COLO668 (cell line): ENCODE data around the gene PCDHA7.
"Not testable (repeated sequence)": the region's sequence is repeated elsewhere in the genome, so short reads cannot be mapped to it uniquely, and the experiment has no call there.

Experiments
- DNase-seq: peaks from one replicate; lab custom pipeline; 2025; ENCODE audit not compliant: unreplicated experiment; lab: John Stamatoyannopoulos, UW

The PCDHA7 gene, protein sequence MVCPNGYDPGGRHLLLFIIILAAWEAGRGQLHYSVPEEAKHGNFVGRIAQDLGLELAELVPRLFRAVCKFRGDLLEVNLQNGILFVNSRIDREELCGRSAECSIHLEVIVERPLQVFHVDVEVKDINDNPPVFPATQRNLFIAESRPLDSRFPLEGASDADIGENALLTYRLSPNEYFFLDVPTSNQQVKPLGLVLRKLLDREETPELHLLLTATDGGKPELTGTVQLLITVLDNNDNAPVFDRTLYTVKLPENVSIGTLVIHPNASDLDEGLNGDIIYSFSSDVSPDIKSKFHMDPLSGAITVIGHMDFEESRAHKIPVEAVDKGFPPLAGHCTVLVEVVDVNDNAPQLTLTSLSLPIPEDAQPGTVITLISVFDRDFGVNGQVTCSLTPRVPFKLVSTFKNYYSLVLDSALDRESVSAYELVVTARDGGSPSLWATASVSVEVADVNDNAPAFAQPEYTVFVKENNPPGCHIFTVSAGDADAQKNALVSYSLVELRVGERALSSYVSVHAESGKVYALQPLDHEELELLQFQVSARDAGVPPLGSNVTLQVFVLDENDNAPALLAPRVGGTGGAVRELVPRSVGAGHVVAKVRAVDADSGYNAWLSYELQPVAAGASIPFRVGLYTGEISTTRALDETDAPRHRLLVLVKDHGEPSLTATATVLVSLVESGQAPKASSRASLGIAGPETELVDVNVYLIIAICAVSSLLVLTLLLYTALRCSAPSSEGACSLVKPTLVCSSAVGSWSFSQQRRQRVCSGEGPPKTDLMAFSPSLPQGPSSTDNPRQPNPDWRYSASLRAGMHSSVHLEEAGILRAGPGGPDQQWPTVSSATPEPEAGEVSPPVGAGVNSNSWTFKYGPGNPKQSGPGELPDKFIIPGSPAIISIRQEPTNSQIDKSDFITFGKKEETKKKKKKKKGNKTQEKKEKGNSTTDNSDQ

DNA sequence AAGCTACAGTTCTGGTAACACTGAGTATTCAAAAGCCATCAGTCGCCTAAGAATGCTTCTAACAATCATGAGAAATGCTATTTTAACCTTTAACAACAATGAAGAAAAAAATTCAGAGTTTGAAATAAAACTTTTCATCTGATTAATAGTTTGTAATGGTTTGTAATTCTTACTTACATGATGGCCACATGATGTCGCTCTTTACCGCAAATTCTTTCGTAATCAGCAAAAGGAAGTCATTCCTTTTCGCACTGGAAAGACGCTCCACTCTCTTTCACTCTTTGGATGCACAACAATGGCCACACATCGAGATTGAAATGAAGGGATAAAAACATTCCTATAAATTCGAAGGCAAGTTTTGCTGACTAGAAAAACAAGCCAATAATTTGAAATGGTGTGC, at the start of gene PCDHA7:
Gene PCDHA7, plus strand, starts transcription at position 277 of the 400 bp plus-strand sequence. Its CDS starts 115 bp downstream, at position 392.
- DNase-seq: no peak

DNA sequence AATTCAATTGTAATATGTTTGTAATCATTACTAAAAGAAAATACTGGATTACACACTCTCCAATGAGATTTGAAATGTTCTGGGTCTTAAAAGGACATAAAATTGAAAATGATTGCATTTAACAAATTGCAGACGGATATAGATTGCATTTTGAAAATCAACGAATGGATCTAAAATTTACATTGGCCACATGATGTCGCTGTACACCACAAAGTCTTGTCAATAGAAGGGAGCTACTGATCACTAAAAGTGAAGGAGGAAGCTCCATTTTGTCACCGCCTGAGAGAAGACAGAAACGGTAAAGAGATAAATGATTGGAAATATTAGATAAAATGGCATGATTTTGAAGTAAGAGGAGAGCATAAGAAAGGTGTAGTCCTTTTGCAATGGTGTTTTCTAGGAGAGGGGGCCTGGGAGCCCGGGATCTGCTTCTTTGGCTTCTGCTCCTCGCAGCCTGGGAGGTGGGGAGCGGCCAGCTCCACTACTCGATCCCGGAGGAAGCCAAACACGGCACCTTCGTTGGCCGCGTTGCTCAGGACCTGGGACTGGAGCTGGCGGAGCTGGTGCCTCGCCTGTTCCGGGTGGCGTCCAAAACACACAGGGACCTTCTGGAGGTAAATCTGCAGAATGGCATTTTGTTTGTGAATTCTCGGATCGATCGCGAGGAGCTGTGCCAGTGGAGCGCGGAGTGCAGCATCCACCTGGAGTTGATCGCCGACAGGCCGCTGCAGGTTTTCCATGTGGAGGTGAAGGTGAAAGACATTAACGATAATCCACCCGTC, 48.0 kb upstream of the PCDHA7 start, which contains the start of gene PCDHA1:
Gene PCDHA1, plus strand, starts transcription at position 236 of the 782 bp plus-strand sequence.
- no peak for DNase-seq

DNA sequence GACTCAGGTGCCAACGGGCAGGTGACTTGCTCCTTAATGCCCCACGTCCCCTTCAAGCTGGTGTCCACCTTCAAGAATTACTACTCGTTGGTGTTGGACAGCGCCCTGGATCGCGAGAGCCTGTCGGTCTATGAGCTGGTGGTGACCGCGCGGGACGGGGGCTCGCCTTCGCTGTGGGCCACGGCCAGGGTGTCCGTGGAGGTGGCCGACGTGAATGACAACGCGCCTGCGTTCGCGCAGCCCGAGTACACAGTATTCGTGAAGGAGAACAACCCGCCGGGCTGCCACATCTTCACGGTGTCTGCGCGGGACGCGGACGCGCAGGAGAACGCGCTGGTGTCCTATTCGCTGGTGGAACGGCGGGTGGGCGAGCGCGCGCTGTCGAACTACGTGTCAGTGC, 46.6 kb upstream of the PCDHA7 start:
- DNase-seq: not testable (repeated sequence)

DNA sequence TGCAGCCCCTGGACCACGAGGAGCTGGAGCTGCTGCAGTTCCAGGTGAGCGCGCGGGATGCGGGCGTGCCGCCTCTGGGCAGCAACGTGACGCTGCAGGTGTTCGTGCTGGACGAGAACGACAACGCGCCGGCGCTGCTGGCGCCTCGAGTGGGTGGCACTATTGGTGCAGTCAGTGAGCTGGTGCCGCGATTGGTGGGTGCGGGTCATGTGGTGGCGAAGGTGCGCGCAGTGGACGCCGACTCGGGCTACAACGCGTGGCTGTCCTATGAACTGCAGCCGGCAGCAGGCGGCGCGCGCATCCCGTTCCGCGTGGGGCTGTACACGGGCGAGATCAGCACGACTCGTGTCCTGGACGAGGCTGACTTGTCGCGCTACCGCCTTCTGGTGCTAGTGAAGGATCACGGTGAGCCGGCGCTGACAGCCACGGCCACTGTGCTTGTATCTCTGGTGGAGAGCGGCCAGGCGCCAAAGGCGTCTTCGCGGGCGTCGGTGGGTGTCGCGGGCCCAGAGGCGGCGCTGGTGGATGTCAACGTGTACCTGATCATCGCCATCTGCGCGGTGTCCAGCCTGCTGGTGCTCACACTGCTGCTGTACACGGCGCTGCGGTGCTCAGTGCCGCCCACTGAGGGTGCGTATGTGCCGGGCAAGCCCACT, 46.1 kb upstream of the PCDHA7 start:
- DNase-seq: not testable (repeated sequence)

DNA sequence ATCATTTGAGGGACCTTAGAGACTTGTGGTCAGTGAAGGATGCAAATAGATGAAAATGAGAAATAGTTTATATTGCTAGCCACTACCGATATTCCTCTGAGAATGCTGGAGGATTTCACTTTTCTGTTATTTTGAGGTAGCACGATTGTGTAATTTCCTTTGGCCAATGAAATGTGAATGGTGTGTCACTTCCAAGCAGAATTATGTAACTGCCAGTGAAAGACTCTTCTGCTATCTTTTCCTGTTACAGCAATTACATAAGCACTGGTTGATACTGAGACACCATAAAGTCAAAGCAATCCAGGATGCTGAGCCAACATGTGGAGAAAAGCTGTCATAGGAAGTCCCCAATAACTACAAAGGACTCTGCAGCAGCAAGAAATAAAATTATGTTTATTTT, 43.0 kb upstream of the PCDHA7 start:
- DNase-seq: no peak

DNA sequence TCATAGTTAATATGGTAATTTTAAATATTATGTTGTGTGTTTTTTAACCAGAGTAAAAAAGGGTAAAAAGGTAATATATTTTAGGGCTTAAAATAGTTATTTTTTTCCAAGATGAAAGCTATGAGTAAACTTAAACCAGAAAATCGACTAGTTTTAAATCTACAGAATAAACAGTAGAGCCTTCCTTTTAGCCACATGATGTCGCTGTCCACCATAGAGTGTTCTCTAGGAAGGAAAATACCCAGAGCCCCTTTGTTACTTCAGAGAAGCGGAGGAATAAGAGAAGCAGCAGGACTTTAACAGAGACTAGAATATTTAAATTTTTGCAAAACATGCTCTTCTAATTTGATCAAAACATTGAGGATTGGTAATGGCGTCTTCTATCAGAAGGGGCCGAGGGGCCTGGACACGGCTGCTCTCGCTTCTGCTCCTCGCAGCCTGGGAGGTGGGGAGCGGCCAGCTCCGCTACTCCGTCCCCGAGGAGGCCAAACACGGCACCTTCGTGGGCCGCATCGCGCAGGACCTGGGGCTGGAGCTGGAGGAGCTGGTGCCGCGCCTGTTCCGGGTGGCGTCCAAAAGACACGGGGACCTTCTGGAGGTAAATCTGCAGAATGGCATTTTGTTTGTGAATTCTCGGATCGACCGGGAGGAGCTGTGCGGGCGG, 39.3 kb upstream of the PCDHA7 start, which contains the start of gene PCDHA2:
Gene PCDHA2, plus strand, starts transcription at position 258 of the 664 bp plus-strand sequence.
- no peak for DNase-seq

DNA sequence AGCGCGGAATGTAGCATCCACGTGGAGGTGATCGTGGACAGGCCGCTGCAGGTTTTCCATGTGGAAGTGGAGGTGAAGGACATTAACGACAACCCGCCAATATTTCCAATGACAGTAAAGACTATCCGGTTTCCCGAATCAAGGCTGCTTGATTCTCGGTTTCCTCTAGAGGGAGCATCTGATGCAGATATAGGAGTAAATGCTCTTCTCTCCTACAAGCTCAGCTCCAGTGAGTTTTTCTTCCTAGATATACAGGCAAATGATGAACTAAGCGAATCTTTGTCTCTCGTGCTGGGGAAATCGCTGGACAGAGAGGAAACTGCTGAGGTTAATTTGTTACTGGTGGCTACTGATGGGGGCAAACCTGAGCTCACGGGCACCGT, 38.8 kb upstream of the PCDHA7 start:
- DNase-seq: no peak

DNA sequence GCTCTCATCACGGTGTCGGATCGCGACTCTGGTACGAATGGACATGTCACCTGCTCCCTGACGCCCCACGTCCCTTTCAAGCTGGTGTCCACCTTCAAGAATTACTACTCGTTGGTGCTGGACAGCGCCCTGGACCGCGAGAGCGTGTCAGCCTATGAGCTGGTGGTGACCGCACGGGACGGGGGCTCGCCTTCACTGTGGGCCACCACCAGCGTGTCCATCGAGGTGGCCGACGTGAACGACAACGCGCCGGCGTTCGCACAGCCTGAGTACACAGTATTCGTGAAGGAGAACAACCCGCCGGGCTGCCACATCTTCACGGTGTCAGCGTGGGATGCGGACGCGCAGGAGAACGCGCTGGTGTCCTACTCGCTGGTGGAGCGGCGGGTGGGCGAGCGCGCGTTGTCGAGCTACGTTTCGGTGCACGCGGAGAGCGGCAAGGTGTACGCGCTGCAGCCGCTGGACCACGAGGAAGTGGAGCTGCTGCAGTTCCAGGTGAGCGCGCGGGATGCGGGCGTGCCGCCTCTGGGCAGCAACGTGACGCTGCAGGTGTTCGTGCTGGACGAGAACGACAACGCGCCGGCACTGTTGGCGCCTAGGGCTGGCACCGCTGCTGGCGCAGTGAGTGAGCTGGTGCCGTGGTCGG, 37.9 kb upstream of the PCDHA7 start:
- not testable (repeated sequence) for DNase-seq

DNA sequence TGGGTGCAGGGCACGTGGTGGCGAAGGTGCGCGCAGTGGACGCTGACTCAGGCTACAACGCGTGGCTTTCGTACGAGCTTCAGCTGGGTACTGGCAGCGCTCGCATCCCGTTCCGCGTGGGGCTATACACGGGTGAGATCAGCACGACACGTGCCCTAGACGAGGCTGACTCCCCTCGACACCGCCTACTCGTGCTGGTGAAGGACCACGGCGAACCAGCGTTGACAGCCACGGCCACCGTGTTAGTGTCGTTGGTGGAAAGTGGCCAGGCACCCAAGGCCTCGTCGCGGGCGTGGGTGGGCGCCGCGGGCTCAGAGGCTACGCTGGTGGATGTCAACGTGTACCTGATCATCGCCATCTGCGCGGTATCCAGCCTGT, 37.4 kb upstream of the PCDHA7 start:
- no peak for DNase-seq

DNA sequence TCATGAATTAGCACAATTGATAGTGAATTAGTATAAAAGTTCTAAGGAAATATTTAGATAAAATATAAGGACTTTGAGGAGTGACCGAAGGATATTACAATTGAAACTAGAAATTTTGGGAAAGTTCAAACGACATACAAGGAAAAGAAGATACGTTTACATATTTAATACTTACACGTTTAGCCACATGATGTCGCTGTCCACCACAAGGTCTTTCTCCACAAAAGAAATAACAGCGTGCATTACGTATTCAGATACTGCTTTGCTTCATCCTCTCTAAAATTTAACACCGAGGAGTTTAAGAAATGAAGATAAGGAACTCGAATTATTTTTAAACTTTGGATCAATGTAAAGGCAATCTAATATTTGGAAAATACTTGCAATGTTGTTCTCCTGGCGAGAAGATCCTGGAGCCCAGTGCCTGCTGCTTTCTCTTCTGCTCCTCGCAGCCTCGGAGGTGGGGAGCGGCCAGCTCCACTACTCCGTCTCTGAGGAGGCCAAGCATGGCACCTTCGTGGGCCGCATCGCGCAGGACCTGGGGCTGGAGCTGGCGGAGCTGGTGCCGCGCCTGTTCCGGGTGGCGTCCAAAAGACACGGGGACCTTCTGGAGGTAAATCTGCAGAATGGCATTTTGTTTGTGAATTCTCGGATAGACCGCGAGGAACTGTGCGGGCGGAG, 33.1 kb upstream of the PCDHA7 start, which contains the start of gene PCDHA3:
Gene PCDHA3, plus strand, starts transcription at position 242 of the 678 bp plus-strand sequence.
- peak; percentile 27 for DNase-seq

DNA sequence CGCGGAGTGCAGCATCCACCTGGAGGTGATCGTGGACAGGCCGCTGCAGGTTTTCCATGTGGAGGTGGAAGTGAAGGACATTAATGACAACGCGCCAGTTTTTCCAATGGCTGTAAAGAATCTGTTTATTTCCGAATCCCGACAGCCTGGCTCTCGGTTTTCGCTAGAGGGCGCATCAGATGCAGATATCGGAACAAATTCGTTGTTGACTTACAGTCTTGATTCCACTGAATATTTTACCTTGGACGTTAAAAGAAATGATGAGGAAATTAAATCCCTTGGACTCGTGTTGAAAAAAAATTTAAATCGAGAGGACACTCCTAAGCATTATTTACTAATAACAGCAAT, 32.6 kb upstream of the PCDHA7 start:
- peak; percentile 20 for DNase-seq

DNA sequence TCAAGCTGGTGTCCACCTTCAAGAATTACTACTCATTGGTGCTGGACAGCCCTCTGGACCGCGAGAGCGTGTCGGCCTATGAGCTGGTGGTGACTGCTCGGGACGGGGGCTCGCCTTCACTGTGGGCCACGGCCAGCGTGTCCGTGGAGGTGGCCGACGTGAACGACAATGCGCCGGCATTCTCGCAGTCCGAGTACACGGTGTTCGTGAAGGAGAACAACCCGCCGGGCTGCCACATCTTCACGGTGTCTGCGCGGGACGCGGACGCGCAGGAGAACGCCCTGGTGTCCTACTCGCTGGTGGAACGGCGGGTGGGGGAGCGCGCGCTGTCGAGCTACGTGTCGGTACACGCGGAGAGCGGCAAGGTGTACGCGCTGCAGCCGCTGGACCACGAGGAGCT, 31.7 kb upstream of the PCDHA7 start:
- not testable (repeated sequence) for DNase-seq

DNA sequence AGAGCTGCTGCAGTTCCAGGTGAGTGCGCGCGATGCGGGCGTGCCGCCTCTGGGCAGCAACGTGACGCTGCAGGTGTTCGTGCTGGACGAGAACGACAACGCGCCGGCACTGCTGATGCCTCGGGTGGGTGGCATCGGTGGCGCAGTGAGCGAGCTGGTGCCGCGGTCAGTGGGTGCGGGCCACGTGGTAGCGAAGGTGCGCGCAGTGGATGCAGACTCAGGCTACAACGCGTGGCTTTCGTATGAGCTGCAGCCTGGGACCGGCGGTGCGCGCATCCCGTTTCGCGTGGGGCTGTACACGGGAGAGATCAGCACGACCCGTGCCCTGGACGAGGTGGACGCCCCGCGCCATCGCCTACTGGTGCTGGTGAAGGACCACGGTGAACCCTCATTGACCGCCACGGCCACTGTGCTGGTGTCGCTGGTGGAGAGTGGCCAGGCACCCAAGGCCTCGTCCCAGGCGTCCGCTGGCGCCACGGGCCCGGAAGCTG, 31.2 kb upstream of the PCDHA7 start:
- no peak for DNase-seq

DNA sequence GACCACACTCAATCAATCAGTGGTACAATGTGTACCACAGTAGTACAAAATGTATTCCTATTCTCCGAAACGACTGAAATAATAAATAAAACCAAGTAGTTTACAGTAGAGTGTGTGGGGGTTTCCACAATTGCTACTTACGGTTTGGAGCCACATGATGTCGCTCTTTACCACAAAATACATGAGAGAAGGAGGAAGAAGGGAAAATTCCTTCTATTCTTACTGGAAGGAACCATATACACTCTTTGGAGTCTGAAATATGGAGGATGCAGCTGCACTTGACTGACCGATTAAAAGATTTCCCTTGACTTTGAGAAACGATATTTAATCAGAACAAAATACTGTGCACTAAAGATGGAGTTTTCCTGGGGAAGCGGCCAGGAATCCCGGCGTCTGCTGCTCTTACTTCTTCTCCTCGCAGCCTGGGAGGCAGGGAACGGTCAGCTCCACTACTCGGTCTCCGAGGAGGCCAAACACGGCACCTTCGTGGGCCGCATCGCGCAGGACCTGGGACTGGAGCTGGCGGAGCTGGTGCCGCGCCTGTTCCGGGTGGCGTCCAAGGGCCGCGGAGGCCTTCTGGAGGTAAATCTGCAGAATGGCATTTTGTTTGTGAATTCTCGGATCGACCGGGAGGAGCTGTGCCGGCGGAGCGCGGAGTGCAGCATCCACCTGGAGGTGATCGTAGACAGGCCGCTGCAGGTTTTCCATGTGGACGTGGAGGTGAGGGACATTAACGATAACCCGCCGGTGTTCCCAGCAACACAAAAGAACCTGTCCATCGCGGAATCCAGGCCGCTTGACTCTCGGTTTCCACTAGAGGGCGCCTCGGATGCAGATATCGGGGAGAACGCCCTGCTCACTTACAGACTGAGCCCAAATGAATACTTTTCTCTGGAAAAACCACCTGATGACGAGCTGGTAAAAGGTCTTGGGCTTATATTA, 27.0 kb upstream of the PCDHA7 start, which contains the start of gene PCDHA4:
Gene PCDHA4, plus strand, starts transcription at position 235 of the 942 bp plus-strand sequence.
- peak; percentile 73 for DNase-seq

DNA sequence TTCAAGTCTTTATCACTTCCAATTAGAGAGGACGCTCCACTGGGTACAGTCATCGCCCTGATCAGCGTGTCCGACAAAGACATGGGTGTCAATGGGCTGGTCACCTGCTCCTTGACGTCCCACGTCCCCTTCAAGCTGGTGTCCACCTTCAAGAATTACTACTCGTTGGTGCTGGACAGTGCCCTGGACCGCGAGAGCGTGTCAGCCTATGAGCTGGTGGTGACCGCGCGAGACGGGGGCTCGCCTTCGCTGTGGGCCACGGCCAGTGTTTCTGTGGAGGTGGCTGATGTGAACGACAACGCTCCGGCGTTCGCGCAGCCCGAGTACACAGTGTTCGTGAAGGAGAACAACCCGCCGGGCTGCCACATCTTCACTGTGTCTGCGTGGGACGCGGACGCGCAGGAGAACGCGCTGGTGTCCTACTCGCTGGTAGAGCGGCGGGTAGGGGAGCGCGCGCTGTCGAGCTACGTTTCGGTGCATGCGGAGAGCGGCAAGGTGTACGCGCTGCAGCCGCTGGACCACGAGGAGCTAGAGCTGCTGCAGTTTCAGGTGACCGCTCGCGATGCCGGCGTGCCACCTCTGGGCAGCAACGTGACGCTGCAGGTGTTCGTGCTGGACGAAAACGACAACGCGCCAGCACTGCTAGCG, 25.7 kb upstream of the PCDHA7 start:
- DNase-seq: not testable (repeated sequence)

DNA sequence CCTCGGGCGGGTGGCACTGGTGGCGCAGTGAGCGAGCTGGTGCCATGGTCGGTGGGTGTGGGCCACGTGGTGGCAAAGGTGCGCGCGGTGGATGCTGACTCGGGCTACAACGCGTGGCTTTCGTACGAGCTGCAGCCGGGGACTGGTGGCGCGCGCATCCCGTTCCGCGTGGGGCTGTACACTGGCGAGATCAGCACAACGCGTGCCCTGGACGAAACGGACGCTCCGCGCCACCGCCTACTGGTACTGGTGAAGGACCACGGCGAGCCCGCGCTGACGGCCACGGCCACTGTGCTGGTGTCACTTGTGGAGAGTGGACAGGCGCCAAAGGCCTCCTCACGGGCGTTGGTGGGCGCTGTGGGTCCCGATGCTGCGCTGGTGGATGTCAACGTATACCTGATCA, 25.2 kb upstream of the PCDHA7 start:
- DNase-seq: no peak
